Amygdala (tissue), 56 donors: ENCODE measurements around the gene SYNGR2.
A peak's percentile ranks its signal among the peaks of the same experiment; 100 is the strongest.
"Not testable (repeated sequence)": the region's sequence is repeated elsewhere in the genome, so short reads cannot be mapped to it uniquely, and the experiment has no call there.

ENCODE experiments used
- DNase-seq, 56 donors: peaks; one replicate each; lab custom pipeline; 2025; lab: John Stamatoyannopoulos, UW

Gene SYNGR2

GRCh38 chr17:78129351-78130089 is 38.9 kb upstream of the SYNGR2 start:
- no peak for DNase-seq

DNA sequence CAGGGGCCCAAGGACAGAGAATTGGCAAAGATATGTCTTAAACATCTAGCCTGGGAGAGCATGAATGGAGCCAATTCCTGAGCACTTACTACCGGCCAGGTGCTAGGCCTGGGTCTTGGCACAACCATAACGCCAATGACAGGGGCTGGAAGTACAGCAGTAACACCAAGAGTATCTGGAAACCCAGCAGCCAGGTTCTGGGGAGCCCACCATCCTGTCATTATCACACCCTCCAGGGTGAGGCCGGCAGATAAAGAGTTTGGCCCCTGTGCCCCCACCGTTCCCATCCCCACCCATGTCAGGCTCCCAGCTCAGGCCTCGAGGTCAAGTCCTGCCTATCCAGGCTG is 38.3 kb upstream of the SYNGR2 start:
- DNase-seq = no peak

DNA sequence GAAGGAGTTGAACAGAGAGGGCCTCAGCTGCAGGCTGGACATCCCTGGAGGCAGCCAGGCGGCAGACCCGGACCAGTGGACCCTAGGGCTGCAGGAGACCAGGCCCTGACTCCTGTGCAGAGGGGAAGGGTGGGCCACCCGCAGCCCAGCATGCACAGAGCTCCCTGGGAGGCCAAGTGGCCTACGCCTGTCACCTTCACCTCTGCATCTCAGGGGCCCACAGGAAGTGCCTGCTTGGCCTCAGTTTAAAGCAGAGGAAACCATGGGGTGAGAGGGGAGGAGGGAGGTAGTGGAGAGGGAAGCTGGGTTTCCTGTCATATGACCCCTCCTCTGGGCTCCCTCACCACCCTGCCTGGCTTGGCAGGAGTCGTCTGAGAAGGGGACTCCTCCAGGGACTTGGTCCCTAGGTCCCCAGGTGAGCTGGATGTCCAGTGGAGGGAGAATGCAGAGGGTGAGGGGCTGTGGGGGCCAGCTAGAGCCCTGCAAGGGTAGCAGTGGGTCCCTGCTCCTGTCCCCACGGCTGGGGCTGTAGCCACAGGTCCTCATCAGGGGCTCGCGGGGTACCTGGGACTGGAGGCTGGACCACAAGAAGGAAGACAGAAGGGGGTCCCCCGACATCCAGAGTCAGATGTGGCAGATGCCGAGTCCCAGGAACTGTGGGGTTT is 37.8 kb upstream of the SYNGR2 start, which contains the start of gene TMC8:
TMC8 (plus strand) TSS at position 335 of the 665 bp plus-strand sequence. CDS start 818 bp downstream, outside the sequence.
- peak in 4 of 56 donors; percentile 19 to 49 (median 43) for DNase-seq

DNA sequence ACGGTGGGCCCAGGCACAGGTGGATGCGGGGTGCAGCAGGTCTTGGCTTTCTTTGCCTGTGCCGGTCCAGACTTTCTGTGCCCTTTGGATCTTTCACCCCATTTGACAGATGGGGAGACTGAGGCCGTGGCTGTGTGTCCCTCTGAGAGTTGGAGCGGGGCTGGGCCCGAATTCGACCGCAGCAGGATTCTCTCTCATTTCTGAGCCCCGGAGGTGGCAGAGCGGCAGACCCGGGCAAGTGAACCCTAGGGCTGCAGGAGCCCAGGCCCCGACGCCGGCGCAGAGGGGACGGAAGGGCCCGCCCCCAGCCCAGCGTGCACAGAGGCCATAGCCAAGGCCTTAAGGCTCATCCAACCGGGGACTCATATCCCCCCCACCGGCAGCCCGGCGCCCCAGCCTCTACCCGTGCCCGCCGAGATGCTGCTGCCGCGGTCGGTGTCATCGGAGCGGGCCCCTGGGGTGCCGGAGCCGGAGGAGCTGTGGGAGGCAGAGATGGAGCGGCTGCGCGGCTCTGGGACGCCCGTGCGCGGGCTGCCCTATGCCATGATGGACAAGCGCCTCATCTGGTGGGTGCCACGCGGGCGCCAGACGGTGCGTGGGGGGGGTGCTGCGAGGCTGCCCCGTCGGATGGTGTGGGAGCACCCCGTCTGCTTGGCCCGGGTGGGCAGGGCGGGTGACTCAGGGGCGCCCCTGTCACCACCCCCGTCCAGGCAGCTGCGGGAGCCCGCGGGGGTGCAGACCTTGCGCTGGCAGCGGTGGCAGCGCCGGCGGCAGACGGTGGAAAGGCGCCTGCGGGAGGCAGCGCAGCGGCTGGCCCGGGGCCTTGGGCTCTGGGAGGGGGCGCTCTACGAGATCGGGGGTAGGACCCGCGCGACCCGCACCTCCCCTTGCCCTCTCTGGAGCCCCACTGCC is 37.0 kb upstream of the SYNGR2 start:
- DNase-seq = peak in 25 of 56 donors; percentile 17 to 69 (median 47)

DNA sequence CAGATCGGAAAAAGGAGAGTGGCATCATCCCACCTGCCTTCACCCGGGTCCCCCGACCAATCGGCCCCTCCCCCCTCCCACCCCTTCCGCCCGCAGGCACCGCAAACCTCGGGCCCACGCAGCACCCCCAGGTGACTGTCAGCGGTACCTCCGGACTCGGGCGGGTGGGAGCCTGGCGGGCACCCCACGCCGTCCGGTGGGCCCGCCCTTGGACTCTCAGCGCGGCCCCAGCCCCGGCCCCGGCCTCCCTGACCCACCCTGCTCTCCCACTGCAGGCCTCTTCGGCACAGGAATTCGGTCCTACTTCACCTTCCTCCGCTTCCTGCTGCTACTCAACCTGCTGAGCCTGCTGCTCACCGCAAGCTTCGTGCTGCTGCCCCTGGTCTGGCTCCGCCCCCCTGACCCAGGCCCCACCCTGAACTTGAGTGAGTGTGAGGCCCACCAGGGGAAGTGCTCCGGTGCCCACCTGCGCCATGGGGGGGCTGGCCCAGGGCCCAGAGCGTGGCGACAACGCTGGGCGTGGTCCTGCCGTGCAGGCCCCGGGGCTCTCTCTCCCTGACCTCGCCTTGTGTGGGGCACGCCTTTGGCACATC is 36.2 kb upstream of the SYNGR2 start:
- no peak for DNase-seq

DNA sequence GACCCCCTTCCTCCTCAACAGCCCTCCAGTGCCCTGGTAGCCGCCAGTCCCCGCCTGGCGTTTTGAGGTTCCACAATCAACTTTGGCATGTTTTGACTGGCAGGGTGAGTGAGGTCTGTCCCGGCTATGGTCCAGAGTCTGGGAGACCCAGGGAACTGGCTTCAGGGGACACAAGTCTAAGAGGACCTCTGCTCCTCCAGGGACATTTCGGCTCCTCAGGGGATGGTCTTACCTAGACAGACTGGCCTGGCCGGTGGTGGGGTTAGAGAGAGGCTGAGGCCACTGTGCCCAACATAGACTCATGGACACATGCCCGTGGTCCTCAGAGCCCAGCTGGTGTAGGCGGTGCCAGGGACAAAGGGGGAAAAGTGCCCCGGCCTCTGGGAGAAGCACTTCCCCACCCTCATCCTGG is 35.6 kb upstream of the SYNGR2 start:
- no peak for DNase-seq

- no peak for DNase-seq
Measured at GRCh38 chr17:78133179-78133951, 35.0 kb upstream of the SYNGR2 start.

- peak in 16 of 56 donors; percentile 16 to 56 (median 37) for DNase-seq
Measured at GRCh38 chr17:78133971-78134898, 34.1 kb upstream of the SYNGR2 start.

DNA sequence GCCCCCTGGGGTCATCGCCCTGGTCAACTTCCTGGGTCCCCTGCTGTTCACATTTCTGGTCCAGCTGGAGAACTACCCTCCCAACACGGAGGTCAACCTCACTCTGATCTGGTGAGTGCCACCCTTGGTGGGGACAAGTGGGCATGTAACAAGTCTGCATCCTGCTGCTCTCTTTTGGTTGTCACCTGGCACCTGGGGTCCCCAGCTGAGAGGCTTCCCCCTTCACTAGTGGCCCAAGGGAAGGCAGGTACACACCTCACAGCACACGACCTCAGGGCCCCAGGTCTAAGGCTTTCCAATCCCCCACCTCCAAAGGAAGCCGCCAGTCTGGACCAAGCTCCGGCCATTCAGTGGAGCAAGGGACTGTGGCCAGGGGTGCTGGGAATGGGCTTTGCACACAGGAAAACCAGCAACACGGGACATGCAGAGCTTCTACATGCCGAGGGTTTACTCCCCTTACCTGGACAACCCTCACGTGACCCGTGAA is 33.4 kb upstream of the SYNGR2 start:
- DNase-seq = no peak

DNA sequence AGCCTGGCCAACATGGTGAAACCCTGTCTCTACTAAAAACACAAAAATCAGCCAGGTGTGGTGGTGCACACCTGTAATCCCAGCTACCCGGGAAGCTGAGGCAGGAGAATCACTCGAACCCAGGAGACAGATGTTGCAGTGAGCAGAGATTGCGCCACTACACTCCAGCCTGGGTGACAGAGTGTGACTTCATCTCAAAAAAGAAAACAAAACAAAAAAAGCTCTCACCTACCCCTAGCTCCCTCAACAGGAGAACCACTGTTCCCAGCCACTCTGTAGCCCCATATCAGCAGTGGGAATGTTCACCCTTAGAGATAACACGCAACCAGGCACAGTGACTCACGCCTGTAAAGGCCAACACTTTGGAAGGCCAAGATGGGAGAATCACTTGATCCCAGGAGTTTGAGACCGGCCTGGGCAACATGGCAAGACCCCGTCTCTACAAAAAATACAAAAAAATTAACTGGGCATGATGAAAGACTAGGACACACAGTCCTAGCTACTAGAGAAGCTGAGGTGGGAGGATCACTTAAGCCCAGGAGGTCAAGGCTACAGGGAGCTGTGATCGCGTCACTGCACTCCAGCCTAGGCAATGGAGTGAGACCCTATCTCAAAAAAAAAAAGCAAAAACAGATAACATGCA is 32.4 kb upstream of the SYNGR2 start:
- DNase-seq = no peak

- DNase-seq = no peak
Measured at GRCh38 chr17:78137392-78138203, 30.8 kb upstream of the SYNGR2 start.

DNA sequence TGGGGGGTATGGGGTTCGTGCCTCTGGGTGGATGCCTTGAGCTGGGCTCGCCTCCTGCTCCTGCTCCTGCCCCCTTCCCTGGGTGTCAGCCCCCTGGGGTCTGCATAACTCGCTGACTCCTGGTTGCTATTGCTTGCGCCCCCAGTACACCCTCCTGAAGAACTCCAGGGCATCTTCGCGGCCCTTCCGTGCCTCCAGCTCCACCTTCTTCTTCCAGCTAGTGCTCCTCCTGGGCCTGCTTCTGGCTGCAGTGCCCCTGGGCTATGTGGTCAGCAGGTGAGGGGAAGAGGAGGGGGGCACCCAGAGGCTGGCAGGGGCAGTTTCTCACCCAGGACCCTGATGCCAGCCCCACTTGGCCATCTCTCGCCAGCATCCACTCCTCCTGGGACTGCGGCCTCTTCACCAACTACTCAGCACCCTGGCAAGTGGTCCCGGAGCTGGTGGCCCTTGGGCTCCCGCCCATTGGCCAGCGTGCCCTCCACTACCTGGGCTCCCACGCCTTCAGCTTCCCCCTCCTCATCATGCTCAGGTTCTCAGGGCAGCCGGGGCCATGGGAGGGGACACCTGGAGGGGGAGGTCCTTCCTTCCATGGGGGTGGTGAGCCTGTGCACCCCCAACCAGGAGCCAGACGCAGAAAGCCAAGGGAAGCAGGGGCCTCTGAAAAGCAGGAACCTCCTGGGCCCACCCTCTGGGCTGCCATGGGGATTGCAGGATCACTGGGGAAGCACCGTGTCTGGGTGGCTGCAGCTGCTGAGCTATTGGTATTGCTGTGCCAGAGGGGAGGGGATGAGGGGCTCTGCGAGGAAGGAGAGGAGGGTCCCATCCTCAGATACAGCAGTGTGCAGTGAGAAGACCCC is 29.9 kb upstream of the SYNGR2 start:
- DNase-seq = no peak

GRCh38 chr17:78139861-78140168 is 28.6 kb upstream of the SYNGR2 start:
- DNase-seq = not testable (repeated sequence)

DNA sequence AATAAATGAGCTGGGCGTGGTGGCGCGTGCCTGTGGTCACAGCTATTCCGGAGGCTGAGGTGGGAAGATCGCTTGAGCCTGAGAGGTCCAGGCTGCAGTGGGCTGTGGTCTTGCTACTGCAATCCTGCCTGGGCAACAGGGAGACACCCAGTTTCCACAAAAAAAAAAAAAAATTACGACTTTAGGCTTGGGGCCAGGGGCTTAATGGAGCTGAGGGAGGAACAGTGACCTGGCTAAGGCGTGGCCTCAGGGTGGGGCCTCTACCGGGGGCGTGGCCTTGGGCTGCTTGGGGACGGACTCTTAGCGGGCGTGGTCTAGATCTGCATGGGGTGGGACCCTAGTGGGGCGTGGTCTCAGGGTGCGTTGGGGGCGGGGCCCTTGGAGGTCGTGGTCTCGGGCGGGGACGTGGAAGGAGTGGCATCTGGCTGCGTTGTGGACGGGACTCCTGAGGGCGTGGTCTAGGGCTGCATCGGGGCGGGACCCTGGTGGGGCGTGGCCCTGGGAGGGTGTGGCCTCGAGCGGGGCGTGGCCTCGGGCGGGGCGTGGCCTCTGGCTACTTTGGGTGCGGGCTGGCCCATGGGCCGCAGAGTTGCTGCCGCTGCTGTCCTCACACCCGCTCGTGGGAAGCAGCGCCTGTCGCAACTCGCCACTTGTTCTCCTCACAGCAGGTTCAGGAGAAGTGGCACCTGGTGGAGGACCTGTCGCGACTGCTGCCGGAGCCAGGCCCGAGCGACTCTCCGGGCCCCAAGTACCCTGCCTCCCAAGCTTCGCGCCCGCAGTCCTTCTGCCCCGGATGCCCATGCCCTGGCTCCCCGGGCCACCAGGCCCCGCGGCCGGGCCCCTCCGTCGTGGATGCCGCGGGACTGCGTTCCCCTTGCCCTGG is 28.0 kb upstream of the SYNGR2 start:
- peak in 15 of 56 donors; percentile 22 to 80 (median 35) for DNase-seq

GRCh38 chr17:78141437-78142118 is 26.8 kb upstream of the SYNGR2 start:
- DNase-seq = no peak
